Heart right ventricle (tissue), 16 donors: Measurements from ENCODE around the gene LPCAT1. TPM values are rescaled to one million over a fixed set of nuclear protein-coding genes. Genes with fewer than 3 reads are reported as not detected.

Source experiments
- ATAC-seq, 8 donors: fragments of 200-7000 bp; cut with Tn5 transposase; one replicate each; pipeline ENCODE4 v1.9.1; 2020; ENCODE audit warnings: mild to moderate bottlenecking in 8 of 8, moderate library complexity in 8 of 8, moderate number of reproducible peaks in 1 of 8
- DNase-seq, 2 donors: peaks; one replicate each; pipeline ENCODE4 v3.0.0-alpha.2; 2020
- H3K27ac ChIP-seq, 10 donors: fragments of 200-600 bp; sonication (generic) in 2 of 10; one replicate each; pipeline versions ENCODE4 v1.5.0 to v1.8.0; 2020 to 2022; ENCODE audit warnings: mild to moderate bottlenecking in 3 of 10
- H3K27me3 ChIP-seq, 7 donors: fragments of 200-600 bp; one replicate each; pipeline ENCODE4 v1.8.0; 2021 to 2022; ENCODE audit warnings: mild to moderate bottlenecking in 2 of 7
- H3K36me3 ChIP-seq, 9 donors: fragments of 200-600 bp; sonication (generic) in 1 of 9; one replicate each; pipeline versions ENCODE4 v1.5.0 to v1.8.0; 2020 to 2022; ENCODE audit warnings: mild to moderate bottlenecking in 2 of 9
- H3K4me1 ChIP-seq, 9 donors: fragments of 200-600 bp; sonication (generic) in 1 of 9; one replicate each; pipeline versions ENCODE4 v1.5.0 to v1.8.0; 2020 to 2022; ENCODE audit warnings: mild to moderate bottlenecking in 4 of 9
- H3K4me3 ChIP-seq, 10 donors: fragments of 200-600 bp; sonication (generic) in 2 of 10; one replicate each; pipeline versions ENCODE4 v1.5.0 to v1.8.0; 2020 to 2022; ENCODE audit warnings: mild to moderate bottlenecking in 7 of 10, moderate library complexity in 2 of 10
- H3K9me3 ChIP-seq, 11 donors: fragments of 200-600 bp in 10 of 11; sonication (generic) in 2 of 11; one replicate each; pipeline versions ENCODE4 v1.5.0 to v1.8.0; 2013 to 2022; ENCODE audit warnings: mild to moderate bottlenecking in 2 of 11, control low read depth in 1 of 11, moderate library complexity in 1 of 11
- WGBS, 2 donors: extraction: QIAGEN DNeasy Blood & Tissue Kit; methylation state at CpG; one replicate each; pipeline ENCODE4 v1.1.7; 2013; ENCODE audit warnings: inconsistent platforms in 1 of 2; 5-methylcytosine and 5-hydroxymethylcytosine counted together
- intact Hi-C, 10 donors: fragments of 100-400 bp; cut with DNase I; formaldehyde crosslinking; loops; one replicate each; pipeline versions ENCODE4 v1.11.1 to v1.14.2; 2022
- polyA plus RNA-seq, 2 donors: library from polyadenylated mRNA; stranded (reverse); fragments of 200-250 nt; gene quantifications; one replicate each; pipeline ENCODE4 v1.2.3, GENCODE V29; 2013
- total RNA-seq, 10 donors: library from RNA; stranded (reverse); fragmentation: NEBNext Ultra II Directional in 3 of 10; extraction: Animal tissue kit (Norgen Biotek cat#: 25700) in 3 of 10; gene quantifications; one replicate each; pipeline versions ENCODE4 v1.2.1 to v1.2.4, GENCODE V29; 2021 to 2023
- TF ChIP-seq, protein P1 (sequence below), 9 donors: fragments of 200-600 bp; sonication (generic) in 2 of 9; IDR thresholded peaks; one replicate each; pipeline versions ENCODE4 v1.5.0 to v1.8.0; 2021 to 2022; ENCODE audit warnings: antibody characterized with exemption in 9 of 9, mild to moderate bottlenecking in 5 of 9, moderate library complexity in 1 of 9
- donor health status: Arrhythmogenic right ventricular cardiomyopathy.
- donor health status: ischemic (EF 13 %, LVEDD 7.1; RV severe dilation, severe dysfunction).
- donor health status: healthy with polysubstance abuse.
- donor health status: DM: no; HTN: yes; CAD: no.
- donor health status: DM: no; HTN: no; CAD: no.
- donor health status: ischemic (EF 25% LVEDD 6.9; RV normal size, moderate dysfunction).
- donor health status: ischemic (EF 25% LVEDD 5.7; RV mildly dilated, moderate dysfunction).
- donor health status: healthy.
- donor health status: DM: yes; HTN: yes; CAD: no.
- donor health status: Ischemic cardiomyopathy.
- donor health status: ischemic (EF 35%, LVEDD 5.7; RV mildly dilated, moderate dysfunction).
- donor health status: nonischemic (EF 11% LVEDD 7.7; RV severe dilation, severe dysfunction).
- donor health status: DM: yes; HTN: yes; CAD: no.
- donor health status: PGD.
- donor health status: ischemic (EF 29% LVEDD 5.4; RV normal size, mild dysfunction).
- donor health status: nonischemic (EF 23%, LVEDD 6.1; RV moderate dilation, normal function).

Gene LPCAT1
- total and polyA plus RNA-seq, 12 donors: 5.6 to 25.5 (median 9.6) TPM

DNA sequence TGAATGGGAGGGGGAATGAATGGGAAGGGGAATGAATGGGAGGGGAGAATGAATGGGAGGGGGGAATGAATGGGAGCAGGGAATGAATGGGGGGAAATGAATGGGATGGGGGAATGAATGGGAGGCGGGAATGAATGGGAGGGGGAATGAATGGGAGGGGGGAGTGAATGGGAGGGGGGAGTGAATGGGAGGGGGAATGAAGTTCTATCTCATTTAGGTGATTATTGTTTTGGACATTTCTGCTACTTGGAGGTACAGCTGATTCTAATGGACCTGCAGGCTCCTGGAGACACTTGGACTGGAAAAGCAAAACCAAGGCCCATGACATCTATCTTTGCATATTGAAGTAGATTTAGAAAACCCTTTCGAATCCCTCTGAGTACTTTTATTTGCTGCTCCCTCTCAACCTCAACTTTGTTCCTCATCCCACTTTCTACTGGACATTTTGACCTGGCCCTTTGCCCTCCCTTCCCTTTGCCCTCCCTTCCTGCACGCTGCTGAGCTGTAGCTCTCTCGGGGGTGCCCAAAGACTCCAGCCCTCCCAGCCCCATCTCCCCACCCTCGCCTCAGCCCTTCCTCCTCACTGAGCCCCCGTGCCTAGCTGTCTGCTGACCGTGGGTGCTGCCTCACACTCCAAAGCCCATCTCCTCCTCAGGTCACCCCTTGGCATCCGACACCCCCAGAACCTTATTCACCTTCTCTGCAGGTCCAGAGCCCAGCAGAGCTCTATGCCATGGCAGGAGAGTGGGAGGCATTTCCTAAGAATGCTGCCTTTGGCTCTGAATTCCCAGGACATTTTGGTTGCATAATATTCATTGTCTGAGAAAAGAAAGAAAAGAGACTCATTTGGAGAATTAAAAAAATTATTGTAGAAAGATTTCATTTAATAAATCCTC, 19.9 kb upstream of the LPCAT1 start:
- H3K27ac ChIP-seq: no peak overlapping the region
- intact Hi-C loops: no loop called here
- no peak for DNase-seq

DNA sequence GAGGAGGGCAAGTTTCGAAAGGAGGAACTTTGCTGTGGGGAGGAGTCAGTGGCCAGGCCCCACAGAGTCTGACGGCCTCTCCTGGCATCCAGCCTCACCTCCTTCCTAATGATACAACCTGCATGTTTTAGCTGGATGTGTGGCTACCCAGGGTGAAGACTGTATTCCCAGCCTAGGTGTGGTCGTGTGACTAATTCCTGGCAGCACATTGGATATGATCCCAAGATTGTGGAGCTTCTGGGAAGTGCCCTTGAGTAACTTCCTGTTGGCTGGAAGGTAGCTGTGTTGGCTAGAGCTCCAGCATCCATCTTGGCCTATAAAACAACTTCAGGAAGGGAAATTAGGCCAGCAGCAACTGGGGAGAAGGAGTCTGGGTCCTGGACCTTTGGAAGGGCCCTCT, 19.0 kb upstream of the LPCAT1 start:
- 57 to 67% methylated on average over 3 of the region's 3 CpGs for WGBS, 2 donors
- no peak for DNase-seq
- H3K27ac ChIP-seq: peak overlapping the region in 3 of 10 donors; percentile 31 to 58 (median 42)
- H3K36me3 ChIP-seq: no peaks in the 10 kb centered on the region
- TF ChIP-seq, protein P1, sequence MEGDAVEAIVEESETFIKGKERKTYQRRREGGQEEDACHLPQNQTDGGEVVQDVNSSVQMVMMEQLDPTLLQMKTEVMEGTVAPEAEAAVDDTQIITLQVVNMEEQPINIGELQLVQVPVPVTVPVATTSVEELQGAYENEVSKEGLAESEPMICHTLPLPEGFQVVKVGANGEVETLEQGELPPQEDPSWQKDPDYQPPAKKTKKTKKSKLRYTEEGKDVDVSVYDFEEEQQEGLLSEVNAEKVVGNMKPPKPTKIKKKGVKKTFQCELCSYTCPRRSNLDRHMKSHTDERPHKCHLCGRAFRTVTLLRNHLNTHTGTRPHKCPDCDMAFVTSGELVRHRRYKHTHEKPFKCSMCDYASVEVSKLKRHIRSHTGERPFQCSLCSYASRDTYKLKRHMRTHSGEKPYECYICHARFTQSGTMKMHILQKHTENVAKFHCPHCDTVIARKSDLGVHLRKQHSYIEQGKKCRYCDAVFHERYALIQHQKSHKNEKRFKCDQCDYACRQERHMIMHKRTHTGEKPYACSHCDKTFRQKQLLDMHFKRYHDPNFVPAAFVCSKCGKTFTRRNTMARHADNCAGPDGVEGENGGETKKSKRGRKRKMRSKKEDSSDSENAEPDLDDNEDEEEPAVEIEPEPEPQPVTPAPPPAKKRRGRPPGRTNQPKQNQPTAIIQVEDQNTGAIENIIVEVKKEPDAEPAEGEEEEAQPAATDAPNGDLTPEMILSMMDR (IDR thresholded peaks at IDR 0.05): no peak
- intact Hi-C loops: no loop called here
- H3K27me3 ChIP-seq: no peaks in the 10 kb centered on the region
- ATAC-seq: peak in 7 of 8 donors; percentile 45 to 89 (median 74)
- H3K4me1 ChIP-seq: peaks cover 0 to 16% (median 3%) of the 10 kb centered on the region in 9 donors
- H3K4me3 ChIP-seq: no peak overlapping the region
- no peaks in the 10 kb centered on the region for H3K9me3 ChIP-seq

More for the DNA sequence above, 19.9 kb upstream of the LPCAT1 start:
- TF ChIP-seq, protein P1 (IDR thresholded peaks at IDR 0.05): no peak
- WGBS, 2 donors: 83 to 89% methylated on average over 8 of the region's 8 CpGs
- H3K4me1 ChIP-seq: peaks cover 0 to 16% (median 3%) of the 10 kb centered on the region in 9 donors
- H3K36me3 ChIP-seq: no peaks in the 10 kb centered on the region
- no peaks in the 10 kb centered on the region for H3K9me3 ChIP-seq
- H3K4me3 ChIP-seq: no peak overlapping the region
- no peak for ATAC-seq
- H3K27me3 ChIP-seq: peaks cover 0 to under 1% (median 0%) of the 10 kb centered on the region in 7 donors

DNA sequence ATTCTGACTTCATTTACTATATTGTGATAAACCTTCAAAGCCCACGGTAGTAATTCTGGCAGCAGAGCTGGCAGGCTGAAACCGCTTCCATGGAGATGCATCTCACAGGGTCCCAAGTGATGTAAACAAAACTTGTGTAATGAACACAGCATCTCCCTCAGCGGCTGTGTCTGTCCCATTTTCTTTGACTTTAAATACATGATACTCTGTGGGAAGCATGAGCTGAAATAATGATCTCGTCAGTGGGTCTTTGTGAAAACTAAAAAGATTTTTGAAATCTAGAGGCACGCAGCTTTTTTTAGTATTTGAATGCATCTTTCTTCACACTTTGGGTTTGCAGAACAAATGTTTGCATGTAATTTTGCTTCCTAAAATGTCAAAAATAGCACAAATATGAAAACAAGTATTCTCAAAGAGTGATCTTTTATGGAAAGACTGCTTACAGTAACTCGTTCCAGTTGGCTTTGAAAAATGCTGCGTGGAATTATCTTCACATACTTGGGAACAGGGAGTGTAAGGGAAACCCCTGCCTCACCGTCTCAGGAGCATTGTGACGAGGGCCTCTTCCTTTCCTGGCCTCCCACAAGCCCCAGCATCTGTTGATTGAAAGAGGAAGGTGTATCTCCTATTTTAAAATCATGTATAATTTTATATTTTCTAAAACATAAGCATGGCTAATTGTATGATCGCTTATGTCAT, 18.1 kb upstream of the LPCAT1 start:
- DNase-seq (no peak), ATAC-seq (peak in 4 of 8 donors; percentile 34 to 54 (median 42))
- intact Hi-C loops: no loop called here
- Histone ChIP-seq H3K4me1 (peaks cover 0 to 21% (median 3%) of the 10 kb centered on the region in 9 donors), H3K27me3 (no peaks in the 10 kb centered on the region), H3K27ac (peak overlapping the region in 7 of 10 donors; percentile 3 to 58 (median 31)), H3K36me3 (no peaks in the 10 kb centered on the region), H3K9me3 (no peaks in the 10 kb centered on the region), H3K4me3 (no peak overlapping the region)
- 47 to 48% methylated on average over 10 of the region's 10 CpGs for WGBS, 2 donors
- TF ChIP-seq, protein P1 (IDR thresholded peaks at IDR 0.05): no peak
